ENCODE data around the gene TXNRD1. TPM values are rescaled to one million over a fixed set of nuclear protein-coding genes. Genes with fewer than 3 reads are reported as not detected.
A peak's percentile ranks its signal among the peaks of the same experiment; 100 is the strongest.

The TXNRD1 gene
- total and polyA plus RNA-seq, 9 donors = 45.0 to 157 (median 77.4) TPM

DNA sequence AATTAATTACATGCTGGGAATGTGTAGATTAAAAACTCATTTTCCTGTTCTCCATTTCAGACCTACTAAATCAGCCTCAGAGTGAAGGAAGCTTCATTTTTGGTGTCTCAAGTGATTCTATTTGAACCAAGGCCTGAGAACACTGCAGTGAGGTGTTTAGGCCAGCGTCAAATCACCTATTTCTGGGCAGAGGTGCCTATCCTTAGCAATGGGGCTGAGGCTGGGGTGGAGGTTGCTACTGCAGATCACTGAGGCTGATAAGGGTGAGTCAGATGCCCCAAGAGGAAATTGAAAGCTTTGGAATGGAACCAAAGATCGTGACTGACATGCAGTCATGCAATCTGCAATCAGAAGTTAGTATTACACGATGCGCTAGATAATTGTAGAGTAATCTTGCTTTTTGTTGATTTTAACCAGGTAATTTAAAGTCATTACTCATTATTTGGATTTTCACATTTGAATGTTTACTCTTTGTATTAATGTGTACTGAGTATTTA, 4.4 kb downstream of the TXNRD1 start:
- WGBS, 3 donors = 49 to 56% (median 52%) methylated on average over 4 of the region's 4 CpGs
- no peak for DNase-seq
- Histone ChIP-seq H3K27me3 (no peaks in the 10 kb centered on the region), H3K27ac (peak overlapping the region; percentile 30 to 72), H3K9me3 (no peaks in the 10 kb centered on the region), H3K4me1 (ENCODE audit: insufficient read depth) (peaks cover 7% of the 10 kb centered on the region), H3K4me3 (no peak overlapping the region), H3K36me3 (no peaks in the 10 kb centered on the region)
- intact Hi-C loops (cut with DNase I) = loop anchor here in 3 of 4 donors (5.0 kb wide), 2 partner anchors 67 to 82 kb away; partner anchors contain the start of gene EID3 (in 1 of the 3)
- TF ChIP-seq POLR2A (IDR thresholded peaks at IDR 0.05) = no peak
- TF ChIP-seq, protein P1, sequence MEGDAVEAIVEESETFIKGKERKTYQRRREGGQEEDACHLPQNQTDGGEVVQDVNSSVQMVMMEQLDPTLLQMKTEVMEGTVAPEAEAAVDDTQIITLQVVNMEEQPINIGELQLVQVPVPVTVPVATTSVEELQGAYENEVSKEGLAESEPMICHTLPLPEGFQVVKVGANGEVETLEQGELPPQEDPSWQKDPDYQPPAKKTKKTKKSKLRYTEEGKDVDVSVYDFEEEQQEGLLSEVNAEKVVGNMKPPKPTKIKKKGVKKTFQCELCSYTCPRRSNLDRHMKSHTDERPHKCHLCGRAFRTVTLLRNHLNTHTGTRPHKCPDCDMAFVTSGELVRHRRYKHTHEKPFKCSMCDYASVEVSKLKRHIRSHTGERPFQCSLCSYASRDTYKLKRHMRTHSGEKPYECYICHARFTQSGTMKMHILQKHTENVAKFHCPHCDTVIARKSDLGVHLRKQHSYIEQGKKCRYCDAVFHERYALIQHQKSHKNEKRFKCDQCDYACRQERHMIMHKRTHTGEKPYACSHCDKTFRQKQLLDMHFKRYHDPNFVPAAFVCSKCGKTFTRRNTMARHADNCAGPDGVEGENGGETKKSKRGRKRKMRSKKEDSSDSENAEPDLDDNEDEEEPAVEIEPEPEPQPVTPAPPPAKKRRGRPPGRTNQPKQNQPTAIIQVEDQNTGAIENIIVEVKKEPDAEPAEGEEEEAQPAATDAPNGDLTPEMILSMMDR (IDR thresholded peaks at IDR 0.05) = no peak
- no peak for TF ChIP-seq EP300 (IDR thresholded peaks at IDR 0.05)

DNA sequence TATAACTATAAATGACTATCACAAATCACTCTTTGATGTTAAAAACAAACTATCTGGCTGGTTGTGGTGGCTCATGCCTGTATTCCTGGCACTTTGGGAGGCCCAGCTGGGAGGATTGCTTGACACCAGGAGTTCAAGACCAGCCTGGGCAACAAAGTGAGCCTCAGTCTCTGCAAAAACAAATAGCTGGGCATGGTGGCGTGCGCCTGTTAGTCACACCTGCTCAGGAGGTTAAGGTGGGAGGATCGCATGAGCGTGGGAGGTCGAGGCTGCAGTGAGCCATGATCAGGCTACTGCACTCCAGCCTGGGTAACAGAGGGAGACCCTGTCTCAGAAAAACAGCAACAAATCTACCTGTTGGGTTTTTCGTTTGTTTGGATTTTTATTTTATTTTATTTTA, 5.4 kb downstream of the TXNRD1 start:
- intact Hi-C loops (cut with DNase I) = no loop called here
- WGBS, 3 donors = 95 to 96% (median 96%) methylated on average over 6 of the region's 6 CpGs
- Histone ChIP-seq H3K9me3 (no peaks in the 10 kb centered on the region), H3K27ac (no peak overlapping the region), H3K4me1 (ENCODE audit: insufficient read depth) (peaks cover 5% of the 10 kb centered on the region), H3K36me3 (no peaks in the 10 kb centered on the region), H3K27me3 (no peaks in the 10 kb centered on the region), H3K4me3 (no peak overlapping the region)
- TF ChIP-seq, protein P1 (IDR thresholded peaks at IDR 0.05) = no peak
- no peak for TF ChIP-seq EP300 (IDR thresholded peaks at IDR 0.05)
- no peak for TF ChIP-seq POLR2A (IDR thresholded peaks at IDR 0.05)
- peak in 1 of 5 donors; percentile 31 for DNase-seq

DNA sequence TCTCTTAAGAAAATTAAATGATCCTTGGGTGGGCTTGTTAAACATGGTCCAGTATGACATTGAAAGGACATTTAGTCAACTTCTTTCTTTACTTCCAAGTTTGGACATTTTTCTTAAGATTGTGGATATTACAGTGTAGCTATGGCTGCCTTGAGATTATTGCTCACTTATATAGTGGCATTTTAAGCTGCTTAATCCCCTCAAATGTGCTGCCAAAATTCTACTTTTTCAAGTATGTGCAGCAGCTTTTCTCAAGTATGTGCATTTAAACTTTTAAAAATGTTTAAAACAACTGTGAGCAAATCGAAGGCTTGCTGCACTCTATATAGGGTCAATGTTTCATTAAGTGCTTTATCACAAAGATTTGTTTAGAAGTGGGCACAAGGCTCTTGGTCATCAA, 7.4 kb downstream of the TXNRD1 start:
- intact Hi-C loops (cut with DNase I) = no loop called here
- no peak overlapping the region for H3K4me3 ChIP-seq
- peaks cover 5% of the 10 kb centered on the region for H3K4me1 ChIP-seq (ENCODE audit: insufficient read depth)
- no peaks in the 10 kb centered on the region for H3K36me3 ChIP-seq
- no peak for DNase-seq
- no peak overlapping the region for H3K27ac ChIP-seq
- 83 to 88% (median 86%) methylated on average over 1 of the region's 1 CpG for WGBS, 3 donors
- H3K27me3 ChIP-seq = no peaks in the 10 kb centered on the region
- no peaks in the 10 kb centered on the region for H3K9me3 ChIP-seq
- TF ChIP-seq POLR2A (IDR thresholded peaks at IDR 0.05) = no peak
- no peak for TF ChIP-seq EP300 (IDR thresholded peaks at IDR 0.05)
- TF ChIP-seq, protein P1 (IDR thresholded peaks at IDR 0.05) = no peak

DNA sequence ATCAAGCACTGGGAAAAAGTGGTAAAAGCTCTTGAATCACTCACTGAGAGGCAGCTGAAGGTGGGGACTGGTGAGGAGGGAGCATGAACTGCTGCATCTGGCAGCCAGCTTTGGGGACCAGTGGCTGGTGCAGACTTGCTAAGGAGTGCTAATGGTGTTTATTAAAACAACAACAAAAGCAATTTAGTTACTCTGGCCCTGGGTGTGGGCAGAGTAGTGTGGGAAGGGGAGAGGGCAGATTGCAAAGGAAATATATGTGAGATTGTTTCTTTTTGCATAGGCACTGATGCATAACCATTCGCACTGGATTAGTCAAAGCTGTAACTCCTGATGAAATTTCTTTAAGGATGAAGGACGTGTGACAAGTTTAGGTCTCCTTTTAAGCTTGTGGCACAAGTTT, 8.1 kb downstream of the TXNRD1 start:
- no peaks in the 10 kb centered on the region for H3K36me3 ChIP-seq
- no peaks in the 10 kb centered on the region for H3K27me3 ChIP-seq
- H3K9me3 ChIP-seq = no peaks in the 10 kb centered on the region
- DNase-seq = no peak
- no peak overlapping the region for H3K4me3 ChIP-seq
- TF ChIP-seq, protein P1 (IDR thresholded peaks at IDR 0.05) = no peak
- no peak for TF ChIP-seq EP300 (IDR thresholded peaks at IDR 0.05)
- TF ChIP-seq POLR2A (IDR thresholded peaks at IDR 0.05) = no peak
- H3K4me1 ChIP-seq (ENCODE audit: insufficient read depth) = peaks cover 4% of the 10 kb centered on the region
- H3K27ac ChIP-seq = no peak overlapping the region
- intact Hi-C loops (cut with DNase I) = no loop called here
- 71 to 94% (median 82%) methylated on average over 2 of the region's 2 CpGs for WGBS, 3 donors

Data from ovary (tissue), 9 donors.